Calu3 (cell line): ENCODE data around the gene SEMA3F. TPM values are rescaled to one million over a fixed set of nuclear protein-coding genes. Genes with fewer than 3 reads are reported as not detected.
"Not testable (repeated sequence)": the region's sequence is repeated elsewhere in the genome, so short reads cannot be mapped to it uniquely, and the experiment has no call there.

ENCODE experiments used
- BruUV-seq: library from RNA; stranded (reverse); fragments of 400-500 nt; replicated peaks from 2 replicates; lab custom pipeline; 2021; lab: Mats Ljungman, UMichigan
- CTCF ChIA-PET: fragments of 300-600 bp; sonication (Branson Sonifier 250); formaldehyde crosslinking; loops from one replicate; lab custom pipeline; 2022; ENCODE audit warnings: antibody characterized with exemption; lab: Charles Lee
- DNase-seq: peaks from one replicate; pipeline ENCODE4 v3.0.0; 2022
- H3K27ac Mint-ChIP-seq: one replicate; pipeline ENCODE4 v1.8.0; 2022; ENCODE audit warnings: mixed read lengths; ENCODE audit not compliant: unreplicated experiment
- H3K27me3 Mint-ChIP-seq: one replicate; pipeline ENCODE4 v1.8.0; 2022; ENCODE audit warnings: mixed read lengths; ENCODE audit not compliant: unreplicated experiment
- H3K36me3 Mint-ChIP-seq: one replicate; pipeline ENCODE4 v1.8.0; 2022; ENCODE audit warnings: mild to moderate bottlenecking, moderate library complexity, mixed read lengths; ENCODE audit not compliant: insufficient read depth, unreplicated experiment
- H3K4me1 Mint-ChIP-seq: one replicate; pipeline ENCODE4 v1.8.0; 2022; ENCODE audit warnings: mild to moderate bottlenecking, low read depth, mixed read lengths; ENCODE audit not compliant: unreplicated experiment
- H3K4me3 Mint-ChIP-seq: one replicate; pipeline ENCODE4 v1.8.0; 2022; ENCODE audit warnings: mild to moderate bottlenecking, low read depth, moderate library complexity, mixed read lengths; ENCODE audit not compliant: unreplicated experiment
- H3K9me3 Mint-ChIP-seq: one replicate; pipeline ENCODE4 v1.8.0; 2022; ENCODE audit warnings: low read depth, mixed read lengths; ENCODE audit not compliant: unreplicated experiment
- intact Hi-C: fragments of 100-400 bp; cut with micrococcal nuclease; formaldehyde crosslinking; loops from one replicate; pipeline ENCODE4 v1.10.0; 2022; ENCODE audit not compliant: unreplicated experiment
- total RNA-seq: library from RNA; stranded (reverse); gene quantifications from 2 replicates; pipeline ENCODE4 v1.2.3, GENCODE V29; 2022
- TF ChIP-seq, protein P1 (sequence below): fragments of 200-600 bp; IDR thresholded peaks from one replicate; pipeline ENCODE4 v1.8.0; 2022; ENCODE audit warnings: antibody characterized with exemption; ENCODE audit not compliant: unreplicated experiment

SEMA3F gene
- total RNA-seq, 1 experiment from 2014 or later: 1.7 TPM

DNA sequence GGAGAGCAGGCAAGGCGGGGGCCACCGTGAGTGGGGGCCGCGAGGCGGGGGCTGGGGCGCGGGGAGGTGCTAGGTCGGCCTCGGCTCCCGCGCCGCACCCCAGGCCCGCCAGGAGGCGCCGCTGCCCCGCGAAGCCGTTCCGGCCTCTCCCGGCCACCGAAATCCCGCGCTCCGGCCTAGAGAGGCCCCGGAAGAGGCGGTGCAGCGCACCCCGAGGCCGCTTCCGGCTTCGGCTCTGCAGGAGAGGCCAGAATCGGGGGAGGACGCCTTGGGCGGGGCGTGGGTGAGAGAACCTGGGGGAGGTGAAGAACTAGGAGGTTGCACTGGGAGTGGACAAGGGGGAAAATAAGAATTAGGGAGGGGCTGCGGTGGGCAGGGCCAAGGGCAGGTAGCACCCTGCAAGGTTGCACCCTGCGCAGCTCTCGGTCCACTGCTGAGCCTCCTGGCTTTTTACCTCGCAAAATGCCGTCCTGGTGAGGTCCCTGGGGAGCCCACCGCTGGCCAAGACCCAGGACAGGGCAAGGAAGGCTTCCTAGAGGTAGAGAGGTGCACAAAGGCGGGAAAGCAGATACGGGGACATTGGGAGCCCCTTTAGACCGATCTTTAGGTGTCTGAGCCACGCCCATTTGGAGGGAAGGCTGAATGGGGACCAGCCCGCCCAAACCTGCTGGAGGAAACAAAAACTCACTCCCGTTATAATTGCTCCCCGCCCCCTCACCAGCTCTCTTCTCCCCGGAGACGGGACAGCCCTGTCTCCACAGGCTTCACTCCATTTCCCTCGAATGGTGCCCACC is 72.5 kb downstream of the SEMA3F start:
- TF ChIP-seq, protein P1, sequence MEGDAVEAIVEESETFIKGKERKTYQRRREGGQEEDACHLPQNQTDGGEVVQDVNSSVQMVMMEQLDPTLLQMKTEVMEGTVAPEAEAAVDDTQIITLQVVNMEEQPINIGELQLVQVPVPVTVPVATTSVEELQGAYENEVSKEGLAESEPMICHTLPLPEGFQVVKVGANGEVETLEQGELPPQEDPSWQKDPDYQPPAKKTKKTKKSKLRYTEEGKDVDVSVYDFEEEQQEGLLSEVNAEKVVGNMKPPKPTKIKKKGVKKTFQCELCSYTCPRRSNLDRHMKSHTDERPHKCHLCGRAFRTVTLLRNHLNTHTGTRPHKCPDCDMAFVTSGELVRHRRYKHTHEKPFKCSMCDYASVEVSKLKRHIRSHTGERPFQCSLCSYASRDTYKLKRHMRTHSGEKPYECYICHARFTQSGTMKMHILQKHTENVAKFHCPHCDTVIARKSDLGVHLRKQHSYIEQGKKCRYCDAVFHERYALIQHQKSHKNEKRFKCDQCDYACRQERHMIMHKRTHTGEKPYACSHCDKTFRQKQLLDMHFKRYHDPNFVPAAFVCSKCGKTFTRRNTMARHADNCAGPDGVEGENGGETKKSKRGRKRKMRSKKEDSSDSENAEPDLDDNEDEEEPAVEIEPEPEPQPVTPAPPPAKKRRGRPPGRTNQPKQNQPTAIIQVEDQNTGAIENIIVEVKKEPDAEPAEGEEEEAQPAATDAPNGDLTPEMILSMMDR: peak; percentile 73
- H3K27ac Mint-ChIP-seq: peak overlapping the region; percentile 60
- no peaks in the 10 kb centered on the region for H3K9me3 Mint-ChIP-seq
- CTCF ChIA-PET: interaction anchor here (0.9 to 2.1 kb wide), 8 partner anchors 8 to 110 kb away, joined by 4 to 13 read pairs (median 6); partner anchors contain the start of genes GNAI2 and SEMA3B
- no TSS peak for BruUV-seq
- peaks cover 30% of the 10 kb centered on the region for H3K36me3 Mint-ChIP-seq
- H3K4me1 Mint-ChIP-seq: peaks cover 27% of the 10 kb centered on the region
- intact Hi-C loops: loop anchor here (1.0 to 2.0 kb wide), 2 partner anchors 46 to 107 kb away; no protein-coding TSS in a partner anchor
- H3K4me3 Mint-ChIP-seq: peak overlapping the region; percentile 75
- DNase-seq: peak; percentile 97
- H3K27me3 Mint-ChIP-seq: peaks cover 26% of the 10 kb centered on the region

DNA sequence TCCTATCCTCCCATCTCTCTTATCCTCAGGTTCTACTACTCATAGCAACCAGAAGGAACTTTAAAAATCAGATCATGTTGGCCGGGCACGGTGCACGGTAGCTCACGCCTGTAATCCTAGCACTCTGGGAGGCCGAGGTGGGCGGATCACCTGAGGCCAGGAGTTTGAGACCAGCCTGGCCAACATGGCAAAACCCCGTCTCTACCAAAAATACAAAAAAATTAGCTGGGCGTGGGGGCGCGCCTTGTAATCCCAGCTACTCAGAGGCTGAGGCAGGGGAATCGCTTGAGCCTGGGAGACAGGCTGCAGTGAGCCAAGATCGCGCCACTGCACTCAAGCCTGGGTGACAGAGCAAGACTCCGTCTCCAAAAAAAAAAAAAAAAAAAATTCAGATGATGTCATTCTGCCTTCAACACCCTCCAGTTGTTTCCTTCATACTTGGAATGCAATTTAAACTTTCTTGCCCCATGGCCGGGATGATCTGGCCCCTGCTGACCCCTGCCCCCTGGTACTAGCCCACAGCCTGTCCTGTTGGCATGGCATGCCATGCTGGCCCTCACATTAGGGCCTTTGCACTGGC is 73.2 kb downstream of the SEMA3F start:
- Mint-ChIP-seq H3K4me3 (peak overlapping the region; percentile 75), H3K36me3 (peaks cover 35% of the 10 kb centered on the region), H3K27me3 (peaks cover 26% of the 10 kb centered on the region), H3K4me1 (peaks cover 27% of the 10 kb centered on the region), H3K27ac (peak overlapping the region; percentile 60)
- H3K9me3 Mint-ChIP-seq, DNase-seq, BruUV-seq, intact Hi-C loops: not testable (repeated sequence)
- CTCF ChIA-PET: interaction anchor here (0.7 to 2.1 kb wide), 3 partner anchors 18 to 41 kb away, joined by 3 to 13 read pairs (median 5); partner anchors contain the start of gene SEMA3B

DNA sequence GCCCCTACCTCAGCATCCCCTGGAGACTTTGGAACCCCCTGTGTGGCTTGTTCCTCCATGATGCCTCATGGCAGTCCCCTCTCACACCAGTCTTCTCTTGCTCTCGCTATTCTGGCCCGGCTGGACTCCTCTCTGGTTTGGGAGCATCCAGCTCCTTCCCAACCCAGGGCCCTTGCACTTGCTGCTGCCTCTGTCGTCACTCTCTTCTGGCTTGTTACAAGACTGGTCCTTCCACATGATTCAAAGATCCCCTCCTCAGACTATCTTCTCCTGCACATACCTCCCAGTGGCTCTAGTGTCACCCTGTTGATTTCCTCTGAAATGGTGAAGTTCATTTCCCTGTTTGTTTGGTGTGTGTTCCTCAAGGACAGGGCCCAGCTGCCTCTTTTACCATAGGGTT is 74.4 kb downstream of the SEMA3F start:
- CTCF ChIA-PET: interaction anchor here (0.6 kb wide), 1 partner anchor 123 kb away, joined by 3 read pairs; no protein-coding TSS in a partner anchor
- no TSS peak for BruUV-seq

DNA sequence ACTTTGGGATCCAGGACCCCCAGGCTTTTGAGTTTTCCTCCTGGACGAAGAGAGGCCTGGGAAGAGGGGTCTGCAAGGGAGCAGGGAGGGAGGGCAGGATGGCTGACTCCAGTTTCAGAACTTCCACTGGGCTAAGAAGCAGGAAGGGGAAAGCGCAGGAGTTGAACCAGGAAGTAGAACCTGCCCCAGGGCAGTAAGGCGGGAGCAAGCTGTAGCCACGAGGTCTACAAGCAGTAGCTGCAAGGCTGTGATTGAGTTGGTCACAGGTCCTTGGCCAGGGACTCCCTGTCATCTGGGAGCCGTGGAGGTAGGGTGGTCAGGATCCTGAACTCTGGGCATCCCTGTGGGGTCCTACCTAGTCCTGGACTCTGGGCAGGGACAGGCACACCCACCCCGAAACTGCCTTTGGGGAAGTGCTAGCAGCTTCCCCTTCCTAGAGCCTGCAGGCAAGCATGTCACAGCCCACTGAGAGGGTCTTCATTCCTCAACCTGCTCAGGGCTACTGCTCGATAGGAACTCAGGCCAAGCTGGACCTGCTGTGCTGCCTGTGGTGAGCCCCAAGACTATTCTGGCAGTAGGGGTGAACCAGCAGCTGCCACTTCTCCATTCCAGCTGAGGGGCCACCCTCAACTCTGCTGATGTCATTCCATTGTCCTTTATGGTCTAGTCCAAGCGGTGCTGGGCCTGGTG is 75.1 kb downstream of the SEMA3F start:
- Mint-ChIP-seq H3K27ac (no peak overlapping the region), H3K36me3 (peaks cover 35% of the 10 kb centered on the region), H3K27me3 (peaks cover 7% of the 10 kb centered on the region), H3K9me3 (no peaks in the 10 kb centered on the region), H3K4me1 (peaks cover 27% of the 10 kb centered on the region), H3K4me3 (no peak overlapping the region)
- intact Hi-C loops: no loop called here
- TF ChIP-seq, protein P1: no peak
- no TSS peak for BruUV-seq
- DNase-seq: no peak
- CTCF ChIA-PET: no interaction called here

More for the DNA sequence above, 74.4 kb downstream of the SEMA3F start:
- Mint-ChIP-seq H3K4me3 (no peak overlapping the region), H3K9me3 (no peaks in the 10 kb centered on the region), H3K27ac (no peak overlapping the region), H3K36me3 (peaks cover 35% of the 10 kb centered on the region), H3K4me1 (peaks cover 27% of the 10 kb centered on the region), H3K27me3 (peaks cover 15% of the 10 kb centered on the region)
- no peak for DNase-seq
- intact Hi-C loops: no loop called here
- TF ChIP-seq, protein P1: no peak
